Measurements from ENCODE around the gene PRKN.

DNA sequence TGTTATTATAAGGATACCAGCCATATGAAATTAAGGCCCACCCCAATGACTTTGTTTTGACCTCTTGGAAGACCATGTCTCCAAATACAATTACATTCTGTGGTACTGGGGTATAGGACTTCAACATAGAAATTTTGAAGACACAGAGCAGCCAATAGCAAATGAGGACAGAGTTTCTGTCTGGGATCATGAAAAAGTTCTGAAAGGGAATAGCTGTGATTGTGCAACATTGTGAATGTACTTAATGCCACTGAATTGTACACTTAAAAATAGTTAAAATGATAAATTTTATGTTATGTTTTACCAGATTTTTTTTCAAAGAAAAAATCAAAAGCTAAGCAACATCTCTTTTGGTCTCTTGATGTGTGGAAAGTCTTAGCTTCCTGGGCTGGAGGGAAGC is 1426.7 kb downstream of the PRKN start:
- no peak for TF ChIP-seq EZH2 (IDR thresholded peaks at IDR 0.05; ENCODE audit: insufficient read depth, low read length)
- TF ChIP-seq, protein P1, sequence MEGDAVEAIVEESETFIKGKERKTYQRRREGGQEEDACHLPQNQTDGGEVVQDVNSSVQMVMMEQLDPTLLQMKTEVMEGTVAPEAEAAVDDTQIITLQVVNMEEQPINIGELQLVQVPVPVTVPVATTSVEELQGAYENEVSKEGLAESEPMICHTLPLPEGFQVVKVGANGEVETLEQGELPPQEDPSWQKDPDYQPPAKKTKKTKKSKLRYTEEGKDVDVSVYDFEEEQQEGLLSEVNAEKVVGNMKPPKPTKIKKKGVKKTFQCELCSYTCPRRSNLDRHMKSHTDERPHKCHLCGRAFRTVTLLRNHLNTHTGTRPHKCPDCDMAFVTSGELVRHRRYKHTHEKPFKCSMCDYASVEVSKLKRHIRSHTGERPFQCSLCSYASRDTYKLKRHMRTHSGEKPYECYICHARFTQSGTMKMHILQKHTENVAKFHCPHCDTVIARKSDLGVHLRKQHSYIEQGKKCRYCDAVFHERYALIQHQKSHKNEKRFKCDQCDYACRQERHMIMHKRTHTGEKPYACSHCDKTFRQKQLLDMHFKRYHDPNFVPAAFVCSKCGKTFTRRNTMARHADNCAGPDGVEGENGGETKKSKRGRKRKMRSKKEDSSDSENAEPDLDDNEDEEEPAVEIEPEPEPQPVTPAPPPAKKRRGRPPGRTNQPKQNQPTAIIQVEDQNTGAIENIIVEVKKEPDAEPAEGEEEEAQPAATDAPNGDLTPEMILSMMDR (IDR thresholded peaks at IDR 0.05; ENCODE audit: insufficient read depth, low read depth, low read length), result no peak
